Measurements from ENCODE around the gene LDLRAP1. TPM values are rescaled to one million over a fixed set of nuclear protein-coding genes. Genes with fewer than 3 reads are reported as not detected.

LDLRAP1 gene
- total and polyA plus RNA-seq, 5 experiments from 2014 or later, result 361 to 877 (median 387) TPM

GRCh38 chr1:25573591-25573930, 30.2 kb downstream of the LDLRAP1 start:
- no peaks in the 10 kb centered on the region for H3K27me3 Mint-ChIP-seq
- peaks cover 0 to 3% (median 0%) of the 10 kb centered on the region in 3 donors for H3K36me3 Mint-ChIP-seq
- DNase-seq (no peak), ATAC-seq (no peak)
- H3K27ac Mint-ChIP-seq, result peak overlapping the region in 5 of 10 donors; percentile 88 to 94 (median 90)
- H3K4me3 Mint-ChIP-seq, result no peak overlapping the region
- no peaks in the 10 kb centered on the region for H3K9me3 Mint-ChIP-seq
- POLR2A ChIA-PET, result interaction anchor here (0.6 to 24.7 kb wide), 9 partner anchors 8 to 227 kb away, joined by 3 to 1000 read pairs (median 11); partner anchors contain the start of genes LDLRAP1 and SELENON
- H3K4me1 Mint-ChIP-seq, result peaks cover 32 to 76% (median 58%) of the 10 kb centered on the region in 4 donors

- ATAC-seq (no peak), DNase-seq (no peak)
- no peaks in the 10 kb centered on the region for H3K27me3 Mint-ChIP-seq
- H3K9me3 Mint-ChIP-seq, result no peaks in the 10 kb centered on the region
- peak overlapping the region; percentile 20 to 83 (median 60) for H3K27ac Mint-ChIP-seq
- peak overlapping the region in 1 of 10 donors; percentile 70 for H3K4me3 Mint-ChIP-seq
- H3K36me3 Mint-ChIP-seq, result no peaks in the 10 kb centered on the region
- POLR2A ChIA-PET, result interaction anchor here (1.4 to 24.7 kb wide), 6 partner anchors 9 to 226 kb away, joined by 4 to 1000 read pairs (median 12); partner anchors contain the start of genes LDLRAP1 and SELENON
- H3K4me1 Mint-ChIP-seq, result peaks cover 29 to 72% (median 54%) of the 10 kb centered on the region in 4 donors
Measured at GRCh38 chr1:25573961-25574360, 30.6 kb downstream of the LDLRAP1 start.

- H3K4me3 Mint-ChIP-seq, result no peak overlapping the region
Measured at GRCh38 chr1:25575191-25575590, 31.8 kb downstream of the LDLRAP1 start.

GRCh38 chr1:25576459-25577133, 33.2 kb downstream of the LDLRAP1 start:
- Mint-ChIP-seq H3K9me3 (no peaks in the 10 kb centered on the region), H3K27ac (no peak overlapping the region), H3K36me3 (no peaks in the 10 kb centered on the region), H3K27me3 (no peaks in the 10 kb centered on the region), H3K4me3 (no peak overlapping the region), H3K4me1 (peaks cover 22 to 48% (median 34%) of the 10 kb centered on the region in 4 donors)
- DNase-seq, result peak in 1 of 10 donors; percentile 32
- ATAC-seq, result no peak
- POLR2A ChIA-PET, result no interaction called here

More at GRCh38 chr1:25575191-25575590, 31.8 kb downstream of the LDLRAP1 start:
- ATAC-seq (no peak), DNase-seq (peak in 1 of 10 donors; percentile 23)
- Mint-ChIP-seq H3K36me3 (no peaks in the 10 kb centered on the region), H3K27me3 (no peaks in the 10 kb centered on the region), H3K27ac (peak overlapping the region in 2 of 10 donors; percentile 13 to 41), H3K4me1 (peaks cover 22 to 60% (median 42%) of the 10 kb centered on the region in 4 donors), H3K9me3 (no peaks in the 10 kb centered on the region)
- POLR2A ChIA-PET, result interaction anchor here (24.7 kb wide), 1 partner anchor 30 kb away, joined by 1000 read pairs; the partner anchor contains the start of gene LDLRAP1

- Mint-ChIP-seq H3K4me1 (peaks cover 22 to 41% (median 29%) of the 10 kb centered on the region in 4 donors), H3K36me3 (no peaks in the 10 kb centered on the region), H3K4me3 (no peak overlapping the region), H3K27ac (peak overlapping the region in 1 of 10 donors; percentile 79), H3K27me3 (no peaks in the 10 kb centered on the region), H3K9me3 (no peaks in the 10 kb centered on the region)
- DNase-seq (peak in 1 of 10 donors; percentile 54), ATAC-seq (peak; percentile 22 to 58)
- POLR2A ChIA-PET, result interaction anchor here (0.8 to 1.4 kb wide), 2 partner anchors 10 to 34 kb away, joined by 3 to 4 read pairs; partner anchors contain the start of gene LDLRAP1
Measured at GRCh38 chr1:25577134-25577920, 33.9 kb downstream of the LDLRAP1 start.

- ATAC-seq, result no peak
- POLR2A ChIA-PET, result interaction anchor here (0.6 to 4.6 kb wide), 6 partner anchors 8 to 241 kb away, joined by 3 to 35 read pairs (median 6); partner anchors contain the start of gene MTFR1L
- Mint-ChIP-seq H3K4me1 (peaks cover 14 to 20% (median 17%) of the 10 kb centered on the region in 4 donors), H3K27me3 (no peaks in the 10 kb centered on the region), H3K27ac (no peak overlapping the region), H3K4me3 (no peak overlapping the region), H3K36me3 (no peaks in the 10 kb centered on the region), H3K9me3 (no peaks in the 10 kb centered on the region)
- no peak for DNase-seq
Measured at GRCh38 chr1:25579292-25580252, 36.2 kb downstream of the LDLRAP1 start.

GRCh38 chr1:25580927-25581326, 37.5 kb downstream of the LDLRAP1 start:
- POLR2A ChIA-PET, result interaction anchor here (0.5 to 4.6 kb wide), 5 partner anchors 10 to 239 kb away, joined by 3 to 35 read pairs (median 5); partner anchors contain the start of gene MTFR1L
- Mint-ChIP-seq H3K27me3 (no peaks in the 10 kb centered on the region), H3K4me3 (no peak overlapping the region), H3K9me3 (no peaks in the 10 kb centered on the region), H3K4me1 (peaks cover 12 to 21% (median 14%) of the 10 kb centered on the region in 4 donors), H3K36me3 (no peaks in the 10 kb centered on the region), H3K27ac (peak overlapping the region in 4 of 10 donors; percentile 40 to 79 (median 58))
- DNase-seq, result no peak
- no peak for ATAC-seq

GRCh38 chr1:25581764-25582163, 38.4 kb downstream of the LDLRAP1 start:
- no peaks in the 10 kb centered on the region for H3K36me3 Mint-ChIP-seq
- H3K4me1 Mint-ChIP-seq, result peaks cover 13 to 24% (median 15%) of the 10 kb centered on the region in 4 donors
- ATAC-seq (no peak), DNase-seq (no peak)
- H3K4me3 Mint-ChIP-seq, result no peak overlapping the region
- H3K27ac Mint-ChIP-seq, result no peak overlapping the region
- POLR2A ChIA-PET, result interaction anchor here (0.5 to 4.6 kb wide), 5 partner anchors 10 to 37 kb away, joined by 3 to 35 read pairs (median 7); no protein-coding TSS in a partner anchor
- no peaks in the 10 kb centered on the region for H3K9me3 Mint-ChIP-seq
- H3K27me3 Mint-ChIP-seq, result no peaks in the 10 kb centered on the region

- no peak for DNase-seq
- no peaks in the 10 kb centered on the region for H3K9me3 Mint-ChIP-seq
- H3K36me3 Mint-ChIP-seq, result no peaks in the 10 kb centered on the region
- peak overlapping the region in 3 of 10 donors; percentile 11 to 77 (median 34) for H3K27ac Mint-ChIP-seq
- H3K27me3 Mint-ChIP-seq, result no peaks in the 10 kb centered on the region
- no peak overlapping the region for H3K4me3 Mint-ChIP-seq
- ATAC-seq, result no peak
- H3K4me1 Mint-ChIP-seq, result peaks cover 4 to 25% (median 9%) of the 10 kb centered on the region in 4 donors
- POLR2A ChIA-PET, result interaction anchor here (1.6 to 4.6 kb wide), 2 partner anchors 10 to 17 kb away, joined by 4 to 26 read pairs; no protein-coding TSS in a partner anchor
Measured at GRCh38 chr1:25583519-25584370, 40.3 kb downstream of the LDLRAP1 start.

GRCh38 chr1:25586181-25586588, 42.8 kb downstream of the LDLRAP1 start:
- H3K9me3 Mint-ChIP-seq, result no peaks in the 10 kb centered on the region
- no peak for DNase-seq
- no peaks in the 10 kb centered on the region for H3K27me3 Mint-ChIP-seq
- no peaks in the 10 kb centered on the region for H3K36me3 Mint-ChIP-seq
- no peak overlapping the region for H3K4me3 Mint-ChIP-seq
- peaks cover 13 to 35% (median 16%) of the 10 kb centered on the region in 4 donors for H3K4me1 Mint-ChIP-seq
- peak overlapping the region in 1 of 10 donors; percentile 63 for H3K27ac Mint-ChIP-seq
- ATAC-seq, result no peak
- POLR2A ChIA-PET, result no interaction called here

GRCh38 chr1:25587290-25587689, 43.9 kb downstream of the LDLRAP1 start:
- POLR2A ChIA-PET, result no interaction called here
- H3K4me1 Mint-ChIP-seq, result peaks cover 13 to 35% (median 17%) of the 10 kb centered on the region in 4 donors
- no peak for ATAC-seq

More at GRCh38 chr1:25587290-25587689, 43.9 kb downstream of the LDLRAP1 start:
- peak overlapping the region in 1 of 10 donors; percentile 64 for H3K4me3 Mint-ChIP-seq
- no peak for DNase-seq
- H3K9me3 Mint-ChIP-seq, result no peaks in the 10 kb centered on the region
- H3K36me3 Mint-ChIP-seq, result no peaks in the 10 kb centered on the region
- H3K27ac Mint-ChIP-seq, result peak overlapping the region in 1 of 10 donors; percentile 54
- H3K27me3 Mint-ChIP-seq, result no peaks in the 10 kb centered on the region
